ENCODE measurements around the gene PLCD3.

The PLCD3 gene

GRCh38 chr17:45149037-45149668 is 16.8 kb upstream of the PLCD3 start:
- DNase-seq: peak; percentile 81

GRCh38 chr17:45148183-45149036 is 16.1 kb upstream of the PLCD3 start, which contains the start of gene HEXIM1:
TSS of gene HEXIM1 (plus strand) at chr17:45148475. CDS start at chr17:45149191, 716 bp downstream.
- DNase-seq: peak; percentile 100

GRCh38 chr17:45147581-45148182 is 15.4 kb upstream of the PLCD3 start:
- peak; percentile 96 for DNase-seq

GRCh38 chr17:45146890-45147580 is 14.7 kb upstream of the PLCD3 start:
- DNase-seq: peak; percentile 67

- DNase-seq: no peak
These were observed 14.2 kb upstream of the PLCD3 start for GRCh38 chr17:45146592-45146889.

- no peak for DNase-seq
These were observed 13.9 kb upstream of the PLCD3 start for GRCh38 chr17:45146166-45146565.

- no peak for DNase-seq
These were observed 12.7 kb upstream of the PLCD3 start for GRCh38 chr17:45145035-45145389.

- DNase-seq: peak; percentile 39
These were observed 12.1 kb upstream of the PLCD3 start for GRCh38 chr17:45144199-45145034.

- peak; percentile 78 for DNase-seq
These were observed 11.5 kb upstream of the PLCD3 start for GRCh38 chr17:45143767-45144198.

GRCh38 chr17:45143094-45143670 is 10.9 kb upstream of the PLCD3 start:
- no peak for DNase-seq

- DNase-seq: no peak
These were observed 7.2 kb upstream of the PLCD3 start for GRCh38 chr17:45139533-45139920.

- no peak for DNase-seq
These were observed 6.7 kb upstream of the PLCD3 start for GRCh38 chr17:45138911-45139532.

GRCh38 chr17:45137561-45138305 is 5.4 kb upstream of the PLCD3 start:
- no peak for DNase-seq

GRCh38 chr17:45136846-45137560 is 4.7 kb upstream of the PLCD3 start:
- DNase-seq: no peak

GRCh38 chr17:45135978-45136791 is 3.9 kb upstream of the PLCD3 start:
- DNase-seq: no peak

- peak; percentile 96 for DNase-seq
These were observed 3.1 kb upstream of the PLCD3 start, which contains the start of gene ACBD4 for GRCh38 chr17:45135192-45135977. TSS of gene ACBD4 (plus strand) at chr17:45135687. CDS start at chr17:45136145, 458 bp downstream.

GRCh38 chr17:45132572-45133463 is 503 bp upstream of the PLCD3 start:
- peak; percentile 79 for DNase-seq

Data from HCEC 1CT (cell line).